Brain microvascular endothelial cell (primary cell): ENCODE data around the gene AP1S2.

Source experiments
- DNase-seq: peaks from one replicate; pipeline ENCODE4 v3.0.0-alpha.2; 2020
- H3K27ac ChIP-seq: fragments of 250-450 bp; sonication (Bioruptor Pico); 2 replicates; pipeline ENCODE4 v1.5.1; 2020; ENCODE audit warnings: mild to moderate bottlenecking, moderate library complexity
- H3K27me3 ChIP-seq: fragments of 250-450 bp; sonication (Bioruptor Pico); replicated peaks from 2 replicates; pipeline ENCODE4 v1.5.1; 2020; ENCODE audit warnings: mild to moderate bottlenecking
- H3K36me3 ChIP-seq: fragments of 250-450 bp; sonication (Bioruptor Pico); replicated peaks from 2 replicates; pipeline ENCODE4 v1.5.1; 2020; ENCODE audit warnings: mild to moderate bottlenecking
- H3K4me3 ChIP-seq: 2 replicates; pipeline ENCODE4 v1.5.1; 2011; ENCODE audit warnings: low read depth, mild to moderate bottlenecking, control low read depth, low read length, moderate library complexity
- CTCF ChIP-seq: IDR thresholded peaks from 2 replicates; pipeline ENCODE4 v1.5.1; 2011; ENCODE audit warnings: low read depth, mild to moderate bottlenecking, moderate library complexity, low read length, control low read depth, inconsistent platforms; ENCODE audit errors: missing control alignments
- in situ Hi-C: cut with HindIII; loops from 2 replicates; pipeline ENCODE4 v1.10.0; 2017; ENCODE audit warnings: low sequenced_read_pairs, low pct_ligation_motif_present

Gene AP1S2

GRCh38 chrX:15785176-15785750 lies 69.3 kb downstream of the AP1S2 start:
- Histone ChIP-seq H3K4me3 (no peak overlapping the region), H3K36me3 (no peaks in the 10 kb centered on the region), H3K27ac (no peak overlapping the region), H3K27me3 (no peaks in the 10 kb centered on the region)
- no peak for DNase-seq
- no peak for TF ChIP-seq CTCF
- in situ Hi-C loops: no loop called here

GRCh38 chrX:15781961-15782699 lies 72.5 kb downstream of the AP1S2 start:
- Histone ChIP-seq H3K27ac (no peak overlapping the region), H3K27me3 (no peaks in the 10 kb centered on the region), H3K4me3 (no peak overlapping the region), H3K36me3 (no peaks in the 10 kb centered on the region)
- in situ Hi-C loops: no loop called here
- no peak for DNase-seq
- TF ChIP-seq CTCF: no peak
